Stimulated activated CD4-positive, alpha-beta T cell treated with anti-CD3 and anti-CD28 coated beads, Interleukin-15, amount 100 ng/mL, for 1 hour (primary cell): ENCODE measurements around the gene IGF1R.
"Not testable (repeated sequence)": the region's sequence is repeated elsewhere in the genome, so short reads cannot be mapped to it uniquely, and the experiment has no call there.

ENCODE experiments used
- DNase-seq, 2 donors: peaks; one replicate each; pipeline ENCODE4 v3.0.0-alpha.2; 2020; ENCODE audit warnings: low read depth in 1 of 2, low spot score in 1 of 2

Gene IGF1R

GRCh38 chr15:98978153-98978552 is 329.8 kb downstream of the IGF1R start:
- no peak for DNase-seq

- DNase-seq = no peak
Measured at GRCh38 chr15:98980899-98981228, 332.5 kb downstream of the IGF1R start.

- DNase-seq = no peak
Measured at GRCh38 chr15:98981851-98982722, 333.7 kb downstream of the IGF1R start.

GRCh38 chr15:98983334-98983733 is 335.0 kb downstream of the IGF1R start:
- DNase-seq = no peak

- no peak for DNase-seq
Measured at GRCh38 chr15:98986281-98986680, 337.9 kb downstream of the IGF1R start.

- no peak for DNase-seq
Measured at GRCh38 chr15:98994892-98995291, 346.6 kb downstream of the IGF1R start.

- DNase-seq = no peak
Measured at GRCh38 chr15:98996169-98996568, 347.8 kb downstream of the IGF1R start.

GRCh38 chr15:98996624-98997023 is 348.3 kb downstream of the IGF1R start:
- DNase-seq = no peak

- no peak for DNase-seq
Measured at GRCh38 chr15:98997312-98997711, 349.0 kb downstream of the IGF1R start.

- no peak for DNase-seq
Measured at GRCh38 chr15:98997755-98998154, 349.4 kb downstream of the IGF1R start.

GRCh38 chr15:98998279-98998678 is 349.9 kb downstream of the IGF1R start:
- DNase-seq = no peak

GRCh38 chr15:98999233-98999632 is 350.9 kb downstream of the IGF1R start:
- no peak for DNase-seq

GRCh38 chr15:99002226-99002625 is 353.9 kb downstream of the IGF1R start:
- DNase-seq = no peak

- DNase-seq = not testable (repeated sequence)
Measured at GRCh38 chr15:99003317-99003716, 355.0 kb downstream of the IGF1R start.

GRCh38 chr15:99004998-99005974 is 356.9 kb downstream of the IGF1R start:
- not testable (repeated sequence) for DNase-seq

- DNase-seq = no peak
Measured at GRCh38 chr15:99006146-99006545, 357.8 kb downstream of the IGF1R start.

GRCh38 chr15:99006904-99007495 is 358.7 kb downstream of the IGF1R start:
- no peak for DNase-seq

GRCh38 chr15:99009741-99010330 is 361.5 kb downstream of the IGF1R start:
- DNase-seq = no peak

- no peak for DNase-seq
Measured at GRCh38 chr15:99010768-99011167, 362.4 kb downstream of the IGF1R start.
